HCT116 (cell line): Measurements from ENCODE around the gene FSIP1. TPM values are rescaled to one million over a fixed set of nuclear protein-coding genes. Genes with fewer than 3 reads are reported as not detected.

Experiments used
- ATAC-seq: fragments of 200-7000 bp; cut with Tn5 transposase; 2 replicates; pipeline ENCODE4 v1.9.1; 2020; ENCODE audit warnings: mild to moderate bottlenecking, moderate library complexity
- BruUV-seq: library from RNA; stranded (reverse); fragments of 400-500 nt; replicated peaks from 2 replicates; lab custom pipeline; 2021; lab: Mats Ljungman, UMichigan
- CTCF ChIA-PET: fragments of 300-600 bp; sonication (Branson Sonifier 250); formaldehyde crosslinking; loops from one replicate; lab custom pipeline; 2021; ENCODE audit warnings: antibody characterized with exemption; lab: Charles Lee
- POLR2A ChIA-PET: fragments of 300-600, 350-600 bp; sonication (Branson Sonifier 250); formaldehyde crosslinking; loops from one replicate; lab custom pipeline; 2021; ENCODE audit warnings: antibody characterized with exemption; lab: Charles Lee
- RAD21 ChIA-PET, 2 experiments: fragments of 300-600 bp; sonication (Branson Sonifier 250); formaldehyde crosslinking; loops; one replicate each; lab custom pipeline; 2023; ENCODE audit warnings: low total read pairs in 2 of 2; ENCODE audit not compliant: uncharacterized antibody in 2 of 2, unreplicated experiment in 2 of 2, low non-redundant PET in 1 of 2; lab: Charles Lee
- DNase-seq: peaks from one replicate; pipeline ENCODE4 v3.0.0-alpha.2; 2010; ENCODE audit warnings: low read depth, low spot score
- H2AFZ ChIP-seq: fragments of 200-600 bp; shearing (Covaris generic), sonication (generic); 2 replicates; pipeline ENCODE4 v1.6.1; 2017; ENCODE audit warnings: low read depth, mixed run types, mixed read lengths, antibody characterized with exemption, low read length; ENCODE audit not compliant: poor library complexity, severe bottlenecking
- H3K27ac ChIP-seq: 2 replicates; pipeline ENCODE4 v1.5.1; 2012; ENCODE audit warnings: low read depth, low read length
- H3K27me3 ChIP-seq: fragments of 200-600 bp; sonication (generic); 2 replicates; pipeline ENCODE4 v1.6.1; 2016; ENCODE audit warnings: mixed run types, low read length, mixed read lengths; ENCODE audit not compliant: insufficient read depth
- H3K36me3 ChIP-seq, 2 experiments: fragments of 200-500 bp in 1 of 2; fragments of 200-600 bp in 1 of 2; sonication (Bioruptor generic) in 1 of 2; sonication (generic) in 1 of 2; 2 replicates each; pipeline versions ENCODE4 v1.5.1 to v1.6.1; 2014 to 2016; ENCODE audit warnings: low read length in 2 of 2, inconsistent platforms in 1 of 2, mixed read lengths in 1 of 2, mixed run types in 1 of 2; ENCODE audit not compliant: insufficient read depth in 2 of 2, control insufficient read depth in 1 of 2
- H3K4me1 ChIP-seq, 2 experiments: fragments of 200-600 bp in 1 of 2; sonication (generic) in 1 of 2; 2 replicates each; pipeline versions ENCODE4 v1.5.1 to v1.6.1; 2012 to 2017; ENCODE audit warnings: low read length in 2 of 2, inconsistent platforms in 1 of 2, mild to moderate bottlenecking in 1 of 2, mixed read lengths in 1 of 2, mixed run types in 1 of 2, moderate library complexity in 1 of 2; ENCODE audit not compliant: insufficient read depth in 2 of 2, control insufficient read depth in 1 of 2
- H3K4me2 ChIP-seq: fragments of 200-600 bp; sonication (generic); 2 replicates; pipeline ENCODE4 v1.6.1; 2017; ENCODE audit warnings: mixed run types, low read length, mixed read lengths
- H3K4me3 ChIP-seq, 2 experiments: fragments of 200-600 bp in 1 of 2; sonication (generic) in 1 of 2; replicated peaks in 1 of 2; 2 replicates each; pipeline ENCODE4 v1.5.1; 2011 to 2016; ENCODE audit warnings: low read length in 2 of 2, control low read depth in 1 of 2, low read depth in 1 of 2, mild to moderate bottlenecking in 1 of 2, mixed read lengths in 1 of 2, mixed run types in 1 of 2
- H3K79me2 ChIP-seq: fragments of 200-600 bp; sonication (generic); 2 replicates; pipeline ENCODE4 v1.6.1; 2017; ENCODE audit warnings: mild to moderate bottlenecking, mixed run types, low read length, moderate library complexity, mixed read lengths; ENCODE audit not compliant: insufficient read depth
- H3K9ac ChIP-seq: fragments of 200-600 bp; sonication (generic); 2 replicates; pipeline ENCODE4 v1.6.1; 2016; ENCODE audit warnings: low read length, mixed read lengths
- H3K9me2 ChIP-seq: fragments of 200-600 bp; sonication (generic), shearing (Covaris generic); 2 replicates; pipeline ENCODE4 v1.6.1; 2017; ENCODE audit warnings: mixed run types, mild to moderate bottlenecking, moderate library complexity; ENCODE audit not compliant: insufficient read depth
- H3K9me3 ChIP-seq, 2 experiments: fragments of 200-500 bp in 1 of 2; fragments of 200-600 bp in 1 of 2; sonication (Bioruptor generic) in 1 of 2; sonication (generic) in 1 of 2; 2 replicates each; pipeline ENCODE4 v1.6.1; 2014 to 2017; ENCODE audit warnings: low read length in 2 of 2, mixed read lengths in 2 of 2, inconsistent platforms in 1 of 2, low read depth in 1 of 2, mild to moderate bottlenecking in 1 of 2, mixed run types in 1 of 2, moderate library complexity in 1 of 2; ENCODE audit not compliant: control insufficient read depth in 1 of 2, insufficient read depth in 1 of 2
- H4K20me1 ChIP-seq: fragments of 200-600 bp; sonication (generic), shearing (Covaris generic); 2 replicates; pipeline ENCODE4 v1.6.1; 2017; ENCODE audit warnings: mixed run types, mild to moderate bottlenecking, moderate library complexity; ENCODE audit not compliant: insufficient read depth
- CBX3 ChIP-seq: IDR thresholded peaks from 2 replicates; pipeline ENCODE4 v1.6.1; 2012; ENCODE audit warnings: low read depth
- CEBPB ChIP-seq: IDR thresholded peaks from 2 replicates; pipeline ENCODE4 v1.6.1; 2012; ENCODE audit warnings: low read depth
- EGR1 ChIP-seq: IDR thresholded peaks from 2 replicates; pipeline ENCODE4 v1.6.1; 2012; ENCODE audit warnings: low read depth
- ELF1 ChIP-seq: IDR thresholded peaks from 2 replicates; pipeline ENCODE4 v1.6.1; 2012; ENCODE audit warnings: low read depth, borderline replicate concordance
- EZH2phosphoT487 ChIP-seq: fragments of 200-600 bp; IDR thresholded peaks from 2 replicates; pipeline ENCODE4 v1.6.1; 2018; ENCODE audit warnings: antibody characterized with exemption, borderline replicate concordance
- POLR2A ChIP-seq: IDR thresholded peaks from 2 replicates; pipeline ENCODE4 v1.7.0; 2011; ENCODE audit warnings: borderline replicate concordance; ENCODE audit not compliant: insufficient read depth, insufficient read length; ENCODE audit errors: extremely low read depth
- SIN3A ChIP-seq: IDR thresholded peaks from 2 replicates; pipeline ENCODE4 v1.6.1; 2012; ENCODE audit warnings: low read depth
- intact Hi-C: fragments of 100-400 bp; cut with micrococcal nuclease; formaldehyde crosslinking; loops from 2 replicates; pipeline ENCODE4 v1.10.0; 2022
- total RNA-seq: library from RNA; stranded (reverse); gene quantifications from one replicate; pipeline ENCODE4 v1.2.1, GENCODE V29; 2021; ENCODE audit not compliant: unreplicated experiment
- TF ChIP-seq, protein P1 (sequence below), 3 experiments: fragments of 200-600 bp in 1 of 3; sonication (generic) in 1 of 3; IDR thresholded peaks in 2 of 3; conservative IDR thresholded peaks in 1 of 3; 2 replicates each; pipeline ENCODE4 v1.5.1; 2012 to 2017; ENCODE audit warnings: low read depth in 2 of 3, low read length in 2 of 3, antibody characterized with exemption in 1 of 3, borderline replicate concordance in 1 of 3, control low read depth in 1 of 3, mild to moderate bottlenecking in 1 of 3, mixed read lengths in 1 of 3, mixed run types in 1 of 3, moderate library complexity in 1 of 3; ENCODE audit not compliant: insufficient read depth in 1 of 3

FSIP1 gene
- total RNA-seq, 1 experiment from 2014 or later: 0.42 TPM

DNA sequence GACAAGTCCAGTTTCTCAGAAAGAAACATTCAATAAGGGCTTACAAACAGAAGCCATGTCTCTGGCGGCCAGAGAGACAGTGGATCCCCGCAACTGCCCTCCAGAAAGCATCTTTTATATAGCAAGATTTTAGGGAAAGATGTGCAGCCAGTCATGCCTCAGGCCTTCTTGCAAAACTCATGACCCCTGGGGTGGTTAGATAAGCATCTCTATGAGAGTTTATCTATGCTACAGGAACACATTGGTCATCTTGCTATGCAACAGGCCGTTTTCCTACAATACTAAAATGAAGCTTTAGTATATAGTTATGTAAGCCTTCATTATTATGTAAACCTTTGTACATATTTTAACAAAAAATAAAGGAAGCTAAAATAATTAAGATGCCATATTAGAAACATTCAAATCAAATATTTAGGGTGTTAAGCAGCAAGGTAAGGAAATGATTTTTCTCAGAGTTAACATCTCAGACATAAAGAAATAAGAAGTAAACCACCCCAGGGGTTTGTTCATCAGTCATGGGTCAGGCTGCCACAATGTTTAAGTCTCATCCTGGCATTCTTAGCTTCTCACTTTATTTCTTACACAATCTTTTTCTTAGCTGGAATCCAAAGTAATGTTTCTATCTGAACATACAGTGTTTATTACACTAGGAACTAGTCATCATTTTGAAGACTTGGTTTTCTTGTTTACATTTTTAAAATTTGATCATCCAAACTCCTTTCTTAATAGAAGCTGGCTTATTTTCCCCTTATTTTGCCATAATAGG is 6.3 kb upstream of the FSIP1 start:
- ChIA-PET POLR2A (no interaction called here), RAD21 (no interaction called here)
- no peak for DNase-seq

More for the DNA sequence above, 6.3 kb upstream of the FSIP1 start:
- intact Hi-C loops: loop anchor here (5.0 to 10.0 kb wide), 2 partner anchors 243 to 486 kb away; no protein-coding TSS in a partner anchor
- H3K4me3 ChIP-seq: no peak overlapping the region
- H3K4me1 ChIP-seq: peaks cover 7 to 11% of the 10 kb centered on the region in 2 experiments; a peak in 3 of 4 replicates
- H3K27me3 ChIP-seq: no peaks in the 10 kb centered on the region
- no peaks in the 10 kb centered on the region for H4K20me1 ChIP-seq
- no peak overlapping the region for H3K9ac ChIP-seq
- TF ChIP-seq SIN3A: no peak
- TF ChIP-seq ELF1: no peak
- no peak for TF ChIP-seq POLR2A
- no peak for TF ChIP-seq CBX3
- TF ChIP-seq CEBPB: no peak
- TF ChIP-seq, protein P1, sequence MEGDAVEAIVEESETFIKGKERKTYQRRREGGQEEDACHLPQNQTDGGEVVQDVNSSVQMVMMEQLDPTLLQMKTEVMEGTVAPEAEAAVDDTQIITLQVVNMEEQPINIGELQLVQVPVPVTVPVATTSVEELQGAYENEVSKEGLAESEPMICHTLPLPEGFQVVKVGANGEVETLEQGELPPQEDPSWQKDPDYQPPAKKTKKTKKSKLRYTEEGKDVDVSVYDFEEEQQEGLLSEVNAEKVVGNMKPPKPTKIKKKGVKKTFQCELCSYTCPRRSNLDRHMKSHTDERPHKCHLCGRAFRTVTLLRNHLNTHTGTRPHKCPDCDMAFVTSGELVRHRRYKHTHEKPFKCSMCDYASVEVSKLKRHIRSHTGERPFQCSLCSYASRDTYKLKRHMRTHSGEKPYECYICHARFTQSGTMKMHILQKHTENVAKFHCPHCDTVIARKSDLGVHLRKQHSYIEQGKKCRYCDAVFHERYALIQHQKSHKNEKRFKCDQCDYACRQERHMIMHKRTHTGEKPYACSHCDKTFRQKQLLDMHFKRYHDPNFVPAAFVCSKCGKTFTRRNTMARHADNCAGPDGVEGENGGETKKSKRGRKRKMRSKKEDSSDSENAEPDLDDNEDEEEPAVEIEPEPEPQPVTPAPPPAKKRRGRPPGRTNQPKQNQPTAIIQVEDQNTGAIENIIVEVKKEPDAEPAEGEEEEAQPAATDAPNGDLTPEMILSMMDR (IDR thresholded peaks at IDR 0.05 in 2 of 3, conservative IDR thresholded peaks at IDR 0.05 in 1 of 3; ENCODE audit: borderline replicate concordance in 1 of 3, insufficient read depth in 1 of 3, low read depth in 2 of 3, low read length in 2 of 3): no peak
- TF ChIP-seq EGR1: no peak
- no peak for TF ChIP-seq EZH2phosphoT487
- ATAC-seq: no peak
- 0 out of 2 replicates have a peak, but pooled peaks cover 3% of the 10 kb centered on the region for H3K79me2 ChIP-seq
- H2AFZ ChIP-seq: no peak overlapping the region
- CTCF ChIA-PET: interaction anchor here (0.8 kb wide), 1 partner anchor 428 kb away, joined by 3 read pairs; no protein-coding TSS in a partner anchor
- no peaks in the 10 kb centered on the region for H3K9me2 ChIP-seq
- no peak overlapping the region for H3K4me2 ChIP-seq
- H3K27ac ChIP-seq: no peak overlapping the region
- peaks cover 0 to 3% of the 10 kb centered on the region in 2 experiments; a peak in 1 of 4 replicates for H3K36me3 ChIP-seq
- no peaks in the 10 kb centered on the region for H3K9me3 ChIP-seq
- BruUV-seq: no TSS peak
